Keratinocyte (primary cell): Measurements from ENCODE around the gene CAD. TPM values are rescaled to one million over a fixed set of nuclear protein-coding genes. Genes with fewer than 3 reads are reported as not detected.
"Not testable (repeated sequence)": the region's sequence is repeated elsewhere in the genome, so short reads cannot be mapped to it uniquely, and the experiment has no call there.

Experiments
- DNase-seq: peaks from one replicate; pipeline ENCODE4 v3.0.0-alpha.2; 2011; ENCODE audit warnings: low read depth, missing footprints, low spot score
- FAIRE-seq: peaks from 2 replicates; lab custom pipeline; 2011; peaks lifted over from hg19 to GRCh38; lab: Jason Lieb, UNC
- H2AFZ ChIP-seq: 2 replicates; pipeline ENCODE4 v1.6.0; 2012; ENCODE audit warnings: low read length, control low read depth, inconsistent platforms; ENCODE audit not compliant: control insufficient read depth
- H3K27ac ChIP-seq: 2 replicates; pipeline ENCODE4 v1.5.1; 2011; ENCODE audit warnings: low read length; ENCODE audit not compliant: control insufficient read depth, insufficient read depth
- H3K27me3 ChIP-seq: 3 replicates; pipeline ENCODE4 v1.6.0; 2011; ENCODE audit warnings: low read length; ENCODE audit not compliant: control insufficient read depth, insufficient read depth; ENCODE audit errors: extremely low read depth
- H3K36me3 ChIP-seq, 2 experiments: 2 replicates in 1 of 2; 3 replicates in 1 of 2; pipeline ENCODE4 v1.5.1; 2011; ENCODE audit warnings: low read length in 2 of 2, mild to moderate bottlenecking in 1 of 2; ENCODE audit not compliant: control insufficient read depth in 2 of 2, insufficient read depth in 2 of 2; ENCODE audit errors: extremely low read depth in 1 of 2
- H3K4me1 ChIP-seq: 3 replicates; pipeline ENCODE4 v1.5.1; 2011; ENCODE audit warnings: low read length; ENCODE audit not compliant: control insufficient read depth, insufficient read depth; ENCODE audit errors: extremely low read depth
- H3K4me2 ChIP-seq: 3 replicates; pipeline ENCODE4 v1.6.0; 2011; ENCODE audit warnings: low read depth, low read length; ENCODE audit not compliant: control insufficient read depth, insufficient read depth; ENCODE audit errors: extremely low read depth
- H3K4me3 ChIP-seq, 3 experiments: fragments of 200-600 bp in 1 of 3; sonication (generic) in 1 of 3; 2 replicates in 2 of 3; 3 replicates in 1 of 3; pipeline ENCODE4 v1.5.1; 2011 to 2016; ENCODE audit warnings: low read length in 3 of 3, mild to moderate bottlenecking in 3 of 3, control low read depth in 2 of 3, inconsistent platforms in 1 of 3, low read depth in 1 of 3, mixed read lengths in 1 of 3, mixed run types in 1 of 3, moderate library complexity in 1 of 3; ENCODE audit not compliant: control insufficient read depth in 2 of 3, insufficient read depth in 2 of 3; ENCODE audit errors: extremely low read depth in 1 of 3
- H3K79me2 ChIP-seq: 2 replicates; pipeline ENCODE4 v1.6.0; 2012; ENCODE audit warnings: low read length; ENCODE audit not compliant: control insufficient read depth, insufficient read depth
- H3K9ac ChIP-seq: 3 replicates; pipeline ENCODE4 v1.6.0; 2011; ENCODE audit warnings: low read length; ENCODE audit not compliant: control insufficient read depth, insufficient read depth; ENCODE audit errors: extremely low read depth
- H3K9me1 ChIP-seq: 3 replicates; pipeline ENCODE4 v1.6.0; 2011; ENCODE audit warnings: low read length; ENCODE audit not compliant: control insufficient read depth, insufficient read depth; ENCODE audit errors: extremely low read depth
- H3K9me3 ChIP-seq: 2 replicates; pipeline ENCODE4 v1.5.1; 2012; ENCODE audit warnings: low read depth, low read length; ENCODE audit not compliant: control insufficient read depth
- H4K20me1 ChIP-seq: 3 replicates; pipeline ENCODE4 v1.6.0; 2011; ENCODE audit warnings: low read length; ENCODE audit not compliant: control insufficient read depth, insufficient read depth; ENCODE audit errors: extremely low read depth
- CTCF ChIP-seq, 3 experiments: IDR thresholded peaks in 1 of 3; conservative IDR thresholded peaks in 1 of 3; optimal IDR thresholded peaks in 1 of 3; 2 replicates in 2 of 3; 3 replicates in 1 of 3; pipeline versions ENCODE3 to v1.5.1; 2011; ENCODE audit warnings: low read length in 3 of 3, mild to moderate bottlenecking in 3 of 3, moderate library complexity in 2 of 3, control low read depth in 1 of 3, inconsistent platforms in 1 of 3; ENCODE audit not compliant: insufficient read depth in 2 of 3; ENCODE audit errors: extremely low read depth in 1 of 3
- EZH2 ChIP-seq: IDR thresholded peaks from one replicate; pipeline ENCODE4 v1.6.1; 2012; ENCODE audit warnings: inconsistent platforms, mild to moderate bottlenecking, low read length, moderate library complexity
- dilution Hi-C: fragments of 300-500 bp; cut with MboI; formaldehyde crosslinking; loops from one replicate; pipeline ENCODE4 v1.7.0; 2020; ENCODE audit warnings: low sequenced_read_pairs; ENCODE audit not compliant: extremely low pct_ligation_motif_present
- polyA plus RNA-seq, 5 experiments: library from polyadenylated mRNA; depleted of rRNA in 3 of 5; stranded (reverse) in 3 of 5; stranded (forward) in 1 of 5; unstranded in 1 of 5; fragments of >200 nt; gene quantifications; 1 replicate in 1 of 5; 2 replicates in 3 of 5; 3 replicates in 1 of 5; pipeline versions ENCODE4 v1.2.1 to v1.2.3, GENCODE V29; 2011 to 2012; ENCODE audit warnings: missing spikeins in 2 of 5, low read depth in 1 of 5, low replicate concordance in 1 of 5

CAD gene
- polyA plus RNA-seq, 1 donor (not counting 4 experiments of a cell fraction or from before 2014, with no cell fraction given), result 21.0 TPM

GRCh38 chr2:27270670-27271069 is 53.5 kb downstream of the CAD start:
- Histone ChIP-seq H3K4me2 (no peak overlapping the region), H3K9ac (no peak overlapping the region), H3K4me1 (no peaks in the 10 kb centered on the region), H3K9me3 (no peaks in the 10 kb centered on the region), H3K9me1 (no peaks in the 10 kb centered on the region), H3K27ac (no peak overlapping the region), H2AFZ (no peak overlapping the region), H3K27me3 (peaks cover 13% of the 10 kb centered on the region), H3K4me3 (no peak overlapping the region), H3K79me2 (no peaks in the 10 kb centered on the region), H4K20me1 (no peaks in the 10 kb centered on the region), H3K36me3 (no peaks in the 10 kb centered on the region)
- no peak for FAIRE-seq
- dilution Hi-C loops, result no loop called here
- no peak for TF ChIP-seq CTCF (optimal IDR thresholded peaks at IDR 0.05 in 1 of 3, IDR thresholded peaks at IDR 0.05 in 1 of 3, conservative IDR thresholded peaks at IDR 0.05 in 1 of 3; ENCODE audit: extremely low read depth in 1 of 3, insufficient read depth in 2 of 3, low read length in 3 of 3)
- TF ChIP-seq EZH2, result no peak
- no peak for DNase-seq

- no peaks in the 10 kb centered on the region for H3K9me3 ChIP-seq
- no peak for TF ChIP-seq CTCF (optimal IDR thresholded peaks at IDR 0.05 in 1 of 3, IDR thresholded peaks at IDR 0.05 in 1 of 3, conservative IDR thresholded peaks at IDR 0.05 in 1 of 3; ENCODE audit: extremely low read depth in 1 of 3, insufficient read depth in 2 of 3, low read length in 3 of 3)
- TF ChIP-seq EZH2, result no peak
- H4K20me1 ChIP-seq, result no peaks in the 10 kb centered on the region
- H3K27me3 ChIP-seq, result peaks cover 6% of the 10 kb centered on the region
- no peak overlapping the region for H3K4me2 ChIP-seq
- DNase-seq, result no peak
- H3K9me1 ChIP-seq, result no peaks in the 10 kb centered on the region
- no peaks in the 10 kb centered on the region for H3K79me2 ChIP-seq
- no peak overlapping the region for H2AFZ ChIP-seq
- no peak overlapping the region for H3K27ac ChIP-seq
- no peak for FAIRE-seq
- H3K9ac ChIP-seq, result no peak overlapping the region
- no peak overlapping the region for H3K4me3 ChIP-seq
- dilution Hi-C loops, result no loop called here
- no peaks in the 10 kb centered on the region for H3K36me3 ChIP-seq
- H3K4me1 ChIP-seq, result no peaks in the 10 kb centered on the region
Observed at GRCh38 chr2:27271631-27272340, 54.6 kb downstream of the CAD start.

- dilution Hi-C loops, result not testable (repeated sequence)
Observed at GRCh38 chr2:27272537-27273522, 55.7 kb downstream of the CAD start.

More at GRCh38 chr2:27272537-27273522, 55.7 kb downstream of the CAD start:
- FAIRE-seq, H3K4me3 ChIP-seq, H3K4me2 ChIP-seq, H3K79me2 ChIP-seq, H3K27ac ChIP-seq, H3K9me1 ChIP-seq, H4K20me1 ChIP-seq, H3K36me3 ChIP-seq, H2AFZ ChIP-seq, DNase-seq, H3K9ac ChIP-seq, H3K4me1 ChIP-seq, H3K9me3 ChIP-seq, H3K27me3 ChIP-seq: not testable (repeated sequence)
